NCI-H1048 (cell line): ENCODE measurements around the gene MS4A3.
"Not testable (repeated sequence)": the region's sequence is repeated elsewhere in the genome, so short reads cannot be mapped to it uniquely, and the experiment has no call there.

Experiments
- DNase-seq: peaks from one replicate; lab custom pipeline; 2025; lab: John Stamatoyannopoulos, UW

MS4A3 gene, protein sequence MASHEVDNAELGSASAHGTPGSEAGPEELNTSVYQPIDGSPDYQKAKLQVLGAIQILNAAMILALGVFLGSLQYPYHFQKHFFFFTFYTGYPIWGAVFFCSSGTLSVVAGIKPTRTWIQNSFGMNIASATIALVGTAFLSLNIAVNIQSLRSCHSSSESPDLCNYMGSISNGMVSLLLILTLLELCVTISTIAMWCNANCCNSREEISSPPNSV

DNA sequence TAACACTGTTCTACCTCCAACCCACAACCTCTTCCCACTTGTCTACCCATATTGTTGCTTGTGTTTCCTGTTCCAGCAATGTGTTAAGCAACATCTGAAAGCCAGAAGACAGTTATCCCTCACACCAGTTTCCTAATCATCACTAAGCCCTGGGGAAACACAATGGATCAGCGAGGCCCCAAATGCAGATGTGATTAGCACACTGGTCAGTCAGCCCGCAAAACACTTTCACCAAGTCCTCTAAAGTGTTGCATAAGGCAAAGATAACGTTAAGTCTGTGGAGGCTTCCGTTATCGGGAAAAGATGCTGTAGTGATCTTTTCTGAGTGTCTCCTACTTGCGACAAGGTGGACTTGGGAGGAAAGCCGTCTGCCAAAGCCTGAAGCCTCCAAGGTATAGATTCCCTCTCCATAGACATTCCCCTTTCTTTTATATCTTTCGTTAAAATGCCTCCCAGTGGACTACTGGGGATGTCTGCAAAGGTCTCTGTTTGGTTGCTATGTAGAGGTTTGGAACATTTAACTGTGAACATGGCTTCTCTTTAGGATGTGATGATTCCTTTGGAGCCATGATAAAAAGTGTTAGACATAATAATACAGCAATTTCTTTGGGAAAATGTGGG, at the start of gene MS4A3:
Gene MS4A3, plus strand, starts transcription at position 317 of the 621 bp plus-strand sequence. CDS start 4,496 bp downstream, outside the sequence.
- no peak for DNase-seq

DNA sequence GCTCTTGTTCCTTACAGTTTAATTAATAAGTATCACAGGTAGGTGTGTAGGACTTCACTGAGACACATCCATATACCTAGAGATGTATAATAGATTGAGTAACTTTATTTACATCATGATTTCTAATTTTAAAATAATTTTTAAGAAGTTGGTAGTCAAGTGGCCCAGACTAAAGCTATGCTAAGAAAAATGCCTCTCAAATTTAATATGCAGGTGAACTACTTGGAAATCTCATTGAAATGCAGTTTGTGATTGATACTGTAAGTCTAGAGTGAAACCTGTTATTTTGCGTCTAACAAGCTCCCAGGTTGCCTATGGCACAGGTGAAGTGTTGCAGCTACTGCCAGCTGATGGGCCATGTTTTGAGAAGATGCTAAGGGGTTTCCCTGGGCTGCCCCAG, 39.6 kb upstream of the MS4A3 start, which contains the start of gene OOSP4B:
Gene OOSP4B, plus strand, starts transcription at position 301 of the 400 bp plus-strand sequence.
- no peak for DNase-seq

DNA sequence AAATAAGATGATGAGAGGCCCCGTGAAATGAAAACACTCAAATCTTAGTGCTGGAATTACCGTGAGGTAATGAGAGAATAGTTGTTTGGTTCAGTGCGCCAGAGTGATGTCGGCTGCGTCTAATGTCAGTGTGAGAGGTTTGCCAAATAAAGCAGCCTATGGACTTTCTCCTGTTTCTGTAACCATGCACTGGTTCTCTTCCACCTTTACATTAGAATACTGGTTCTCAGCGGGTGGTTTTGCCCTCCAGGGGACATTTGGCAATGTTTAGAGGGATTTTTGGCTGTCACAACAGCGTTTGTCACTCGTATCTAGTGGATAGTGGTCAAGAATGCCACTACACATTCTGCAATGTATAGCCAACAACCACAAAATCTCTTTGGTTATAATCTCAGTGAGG, 38.4 kb upstream of the MS4A3 start:
- DNase-seq: no peak

DNA sequence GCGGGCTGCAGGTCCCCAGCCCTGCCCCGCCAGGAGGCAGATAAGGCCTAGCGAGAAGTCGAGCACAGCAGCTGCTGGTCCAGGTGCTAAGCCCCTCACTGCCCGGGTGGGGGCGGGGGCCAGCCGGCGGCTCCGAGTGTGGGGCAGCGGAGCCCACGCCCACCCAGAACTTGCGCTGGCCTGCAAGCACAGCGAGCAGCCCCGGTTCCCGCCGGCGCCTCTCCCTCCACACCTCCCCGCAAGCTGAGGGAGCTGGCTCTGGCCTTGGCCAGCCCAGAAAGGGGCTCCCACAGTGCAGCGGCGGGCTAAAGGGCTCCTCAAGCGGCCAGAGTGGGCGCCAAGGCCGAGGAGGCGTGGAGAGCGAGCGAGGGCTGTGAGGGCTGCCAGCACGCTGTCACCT, 36.1 kb upstream of the MS4A3 start:
- DNase-seq: not testable (repeated sequence)

DNA sequence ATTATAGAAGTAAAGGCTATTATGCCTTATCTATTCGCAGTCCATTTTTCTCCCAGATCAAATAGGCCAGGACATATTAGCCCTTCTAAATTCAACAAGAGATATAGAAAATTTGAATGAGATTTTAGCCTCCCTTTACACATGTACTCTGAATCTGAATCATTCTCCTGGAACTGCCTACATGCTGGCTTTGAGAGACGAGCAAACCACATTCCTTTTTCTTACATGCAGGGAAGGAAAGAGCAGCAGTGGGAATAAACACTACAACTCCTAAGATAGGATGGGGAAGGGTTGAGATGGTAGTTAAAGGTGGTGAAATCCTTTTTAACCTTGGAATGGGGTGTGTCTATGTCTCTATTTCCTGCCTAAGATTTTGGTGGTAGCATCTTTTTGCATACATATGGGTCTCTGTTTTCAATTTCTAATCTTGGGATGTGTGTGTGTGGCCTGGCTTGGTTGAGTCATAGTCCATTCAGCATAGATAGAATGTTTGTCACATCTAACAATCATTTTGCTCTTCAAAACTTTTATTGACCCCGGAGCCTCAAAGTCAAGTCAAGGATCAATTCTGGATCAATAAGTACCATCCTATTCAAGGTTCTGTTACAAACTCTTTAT, 27.3 kb upstream of the MS4A3 start:
- DNase-seq: no peak

DNA sequence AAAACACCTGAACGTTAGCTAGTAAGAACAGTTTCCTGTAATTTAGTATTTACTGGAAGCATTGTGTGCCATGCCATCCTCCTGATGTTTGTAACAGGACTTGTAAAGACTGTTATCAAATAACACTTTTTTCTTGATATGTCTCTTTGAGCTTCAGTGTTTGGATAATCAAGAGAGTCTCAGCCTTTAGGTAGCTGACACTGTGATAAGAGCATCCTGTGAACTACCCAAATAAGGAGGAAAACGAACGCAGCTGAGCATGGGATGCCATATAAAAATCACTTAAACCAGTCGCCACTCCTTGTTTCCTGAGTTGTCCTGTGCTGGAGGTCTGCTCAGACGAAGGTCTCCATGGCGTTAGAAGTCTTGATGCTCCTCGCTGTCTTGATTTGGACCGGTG, 16.4 kb upstream of the MS4A3 start, which contains the start of gene OOSP2:
Gene OOSP2, plus strand, starts transcription at position 301 of the 400 bp plus-strand sequence. Its CDS starts 51 bp downstream, at position 352.
- no peak for DNase-seq

DNA sequence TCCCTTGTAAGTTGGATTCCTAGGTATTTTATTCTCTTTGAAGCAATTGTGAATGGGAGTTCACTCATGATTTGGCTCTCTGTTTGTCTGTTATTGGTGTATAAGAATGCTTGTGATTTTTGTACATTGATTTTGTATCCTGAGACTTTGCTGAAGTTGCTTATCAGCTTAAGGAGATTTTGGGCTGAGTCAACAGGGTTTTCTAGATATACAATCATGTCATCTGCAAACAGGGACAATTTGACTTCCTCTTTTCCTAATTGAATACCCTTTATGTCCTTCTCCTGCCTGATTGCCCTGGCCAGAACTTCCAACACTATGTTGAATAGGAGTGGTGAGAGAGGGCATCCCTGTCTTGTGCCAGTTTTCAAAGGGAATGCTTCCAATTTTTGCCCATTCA, 6.0 kb upstream of the MS4A3 start:
- not testable (repeated sequence) for DNase-seq

DNA sequence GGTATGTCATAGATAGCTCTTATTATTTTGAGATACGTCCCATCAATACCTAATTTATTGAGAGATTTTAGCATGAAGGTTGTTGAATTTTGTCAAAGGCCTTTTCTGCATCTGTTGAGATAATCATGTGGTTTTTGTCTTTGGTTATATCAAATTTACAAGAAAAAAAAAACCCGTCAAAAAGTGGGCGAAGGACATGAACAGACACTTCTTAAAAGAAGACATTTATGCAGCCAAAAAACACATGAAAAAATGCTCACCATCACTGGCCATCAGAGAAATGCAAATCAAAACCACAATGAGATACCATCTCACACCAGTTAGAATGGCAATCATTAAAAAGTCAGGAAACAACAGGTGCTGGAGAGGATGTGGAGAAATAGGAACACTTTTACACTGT, 5.6 kb upstream of the MS4A3 start:
- DNase-seq: not testable (repeated sequence)

DNA sequence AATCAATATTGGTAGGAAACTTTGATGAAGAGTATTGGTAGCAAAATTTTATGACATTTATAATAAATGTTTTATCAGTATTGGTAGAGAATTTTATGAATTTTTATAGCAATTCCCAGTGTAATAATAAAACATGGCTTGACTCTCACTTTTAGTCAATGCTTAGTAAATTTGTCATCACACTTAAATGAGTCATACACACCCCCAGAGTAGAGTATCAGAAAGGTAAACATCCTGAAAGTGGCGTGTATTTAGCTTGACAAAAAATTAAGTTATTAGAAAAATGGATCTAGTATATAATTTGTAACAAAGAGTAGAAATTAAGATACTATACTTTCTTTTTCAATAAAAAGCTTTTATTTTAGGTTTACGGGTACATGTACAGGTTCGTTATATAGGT, 2.6 kb downstream of the MS4A3 start:
- DNase-seq: no peak

DNA sequence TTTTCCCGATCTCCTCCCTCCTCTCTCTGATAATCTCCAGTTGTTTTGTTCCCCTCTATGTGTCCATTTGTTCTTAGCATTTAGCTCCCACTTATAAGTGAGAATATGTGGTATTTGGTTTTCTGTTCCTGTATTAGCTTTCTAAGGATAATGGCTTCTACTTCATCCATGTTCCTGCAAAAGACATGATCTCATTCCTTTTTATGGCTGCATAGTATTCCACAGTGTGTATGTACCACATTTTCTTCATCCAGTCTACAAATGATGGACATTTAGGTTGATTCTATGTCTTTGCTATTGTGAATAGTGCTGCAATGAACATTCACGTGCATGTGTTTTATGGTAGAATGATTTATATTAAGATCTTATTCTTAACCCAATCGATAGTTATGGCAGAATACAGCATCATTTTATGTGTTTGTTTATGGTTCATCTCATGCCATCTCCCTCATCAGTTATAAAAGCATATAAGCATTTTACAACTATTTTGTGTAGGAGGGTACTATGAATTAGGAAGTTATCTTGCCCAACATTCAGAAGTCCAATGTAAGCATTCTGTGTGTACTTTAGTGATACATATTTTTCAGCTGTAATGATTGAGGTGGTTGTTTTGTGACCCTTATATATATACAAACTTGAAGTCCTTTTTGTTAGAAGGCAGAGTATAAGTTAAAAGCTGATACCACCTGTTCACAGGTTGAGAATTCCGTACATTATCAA, 3.2 kb downstream of the MS4A3 start:
- DNase-seq: no peak

DNA sequence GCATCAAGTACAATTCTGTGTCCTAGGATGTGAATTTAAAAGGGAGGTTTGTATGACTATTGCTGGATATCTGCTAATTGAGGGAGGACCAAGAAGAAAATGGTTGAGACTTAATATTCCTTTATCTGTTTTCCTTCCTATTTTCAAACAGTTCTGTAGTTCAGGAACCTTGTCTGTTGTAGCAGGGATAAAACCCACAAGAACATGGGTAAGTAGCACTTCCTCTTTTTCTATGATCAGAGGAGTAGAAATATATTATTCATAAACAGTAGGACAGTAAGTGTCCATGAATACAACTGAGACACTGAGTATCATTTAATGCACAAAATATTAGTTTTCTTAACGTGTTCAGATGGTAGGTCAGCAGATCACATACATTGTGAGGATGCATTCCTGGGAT, 7.6 kb downstream of the MS4A3 start:
- DNase-seq: no peak

DNA sequence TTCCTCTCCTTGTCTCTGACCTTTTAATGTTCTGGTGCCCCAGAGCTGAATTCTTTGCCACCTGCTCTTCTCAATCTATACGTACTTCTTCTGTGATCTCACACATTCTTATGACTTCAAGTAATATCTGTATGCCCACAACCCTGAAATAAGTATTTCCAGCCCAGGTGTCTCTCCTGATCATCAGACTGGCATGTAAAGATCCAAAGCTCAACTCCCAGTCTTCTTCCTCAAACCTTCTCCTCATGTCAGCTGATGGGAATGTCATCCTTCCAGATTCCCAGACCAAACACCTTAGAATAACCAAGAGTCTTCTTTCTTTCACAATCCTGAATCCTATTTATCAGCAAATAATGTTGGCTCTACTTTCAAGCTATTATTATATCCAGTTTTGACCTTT, 9.3 kb downstream of the MS4A3 start:
- DNase-seq: no peak

DNA sequence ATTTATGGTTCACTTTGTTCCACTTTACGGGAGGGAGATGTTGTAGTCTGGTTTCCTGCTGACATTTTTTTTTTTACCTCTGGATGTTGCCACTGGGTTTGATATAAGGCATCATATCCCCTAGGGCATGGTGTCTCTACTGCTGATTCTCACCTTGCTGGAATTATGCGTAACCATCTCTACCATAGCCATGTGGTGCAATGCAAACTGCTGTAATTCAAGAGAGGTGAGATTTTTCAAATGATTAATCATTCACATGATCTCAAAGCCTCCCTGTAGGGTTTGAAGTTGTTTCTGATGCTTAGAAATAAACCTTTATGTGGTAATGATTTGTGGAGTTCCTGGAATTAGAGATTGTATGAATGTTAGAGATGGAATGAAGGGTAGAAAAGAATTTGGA, 13.0 kb downstream of the MS4A3 start:
- DNase-seq: no peak

DNA sequence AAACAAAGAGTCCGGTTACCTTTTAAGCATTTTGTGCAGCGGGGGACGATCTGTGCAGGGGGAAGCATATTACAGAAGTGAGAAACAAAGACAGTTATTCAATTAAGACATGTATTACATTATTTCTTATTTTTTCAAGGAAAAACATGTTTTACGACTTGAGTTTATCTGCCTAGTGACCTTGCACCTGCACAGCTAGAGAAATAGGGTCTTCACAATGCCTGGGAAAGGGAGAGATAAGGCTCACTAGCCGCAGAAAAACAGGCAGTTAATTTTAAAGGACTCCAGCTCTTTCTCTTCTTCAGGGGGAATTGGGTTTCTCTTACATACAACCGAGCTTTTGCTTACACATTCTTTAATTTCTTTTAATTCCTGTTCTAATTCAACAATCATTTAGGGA, 15.2 kb downstream of the MS4A3 start:
- not testable (repeated sequence) for DNase-seq

DNA sequence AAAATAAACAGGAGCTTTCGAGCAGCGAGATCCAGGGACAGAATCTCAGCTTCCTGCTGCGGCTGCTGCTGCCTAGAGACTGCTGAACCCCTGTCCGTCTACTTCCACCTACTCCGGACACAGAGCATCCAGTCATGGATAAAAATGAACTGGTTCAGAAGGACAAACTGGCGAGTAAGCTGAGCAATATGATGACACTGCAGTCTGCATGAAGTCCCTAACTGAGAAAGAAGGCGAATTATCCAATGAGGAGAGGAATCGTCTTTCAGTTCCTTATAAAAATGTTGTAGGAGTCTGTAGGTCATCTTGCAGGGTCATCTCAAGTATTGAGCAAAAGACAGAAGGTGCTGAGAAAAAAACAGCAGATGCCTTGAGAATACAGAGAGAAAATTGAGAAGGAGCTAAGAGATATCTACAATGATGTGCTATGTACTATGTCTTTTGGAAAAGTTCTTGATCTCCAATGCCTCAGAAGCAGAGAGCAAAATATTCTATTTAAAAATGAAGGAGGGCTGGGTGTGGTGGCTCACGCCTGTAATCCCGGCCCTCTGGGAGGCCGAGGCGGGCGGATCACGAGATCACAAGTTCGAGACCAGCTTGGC, 20.9 kb downstream of the MS4A3 start:
- DNase-seq: no peak

DNA sequence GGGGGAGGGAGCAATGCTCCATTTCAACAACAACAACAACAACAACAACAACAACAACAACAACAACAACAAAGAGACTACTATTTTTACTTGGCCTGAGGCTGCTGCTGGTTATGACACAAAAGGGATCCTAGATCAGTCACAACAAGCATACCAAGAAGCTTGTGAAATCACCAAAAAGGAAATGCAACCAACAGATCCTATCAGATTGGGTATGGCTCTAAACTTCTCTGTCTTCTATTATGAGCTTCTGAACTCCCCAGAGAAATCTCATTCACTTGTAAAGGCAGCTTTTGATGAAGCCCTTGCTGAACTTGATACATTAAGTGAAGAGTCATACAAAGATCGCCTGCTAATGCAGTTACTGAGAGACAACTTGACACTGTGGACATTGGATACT, 21.5 kb downstream of the MS4A3 start:
- no peak for DNase-seq

DNA sequence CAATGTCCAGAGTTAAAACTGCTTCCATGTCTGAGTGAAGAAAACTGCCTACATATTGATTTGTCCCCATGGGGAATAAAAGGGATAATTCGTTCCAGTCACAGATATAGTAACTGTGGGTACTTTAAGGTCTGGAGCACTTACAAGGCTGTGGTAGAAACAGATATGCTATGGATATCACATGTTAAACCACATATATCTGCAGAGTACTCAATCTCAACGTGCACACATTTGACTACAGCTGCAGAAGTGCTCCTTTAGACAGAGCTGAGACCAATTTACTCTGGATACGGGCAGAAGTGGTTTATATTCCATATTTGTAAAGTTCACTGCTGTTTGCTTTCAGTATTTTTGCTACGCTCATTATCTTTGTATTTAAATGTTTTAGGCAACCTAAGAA, 22.3 kb downstream of the MS4A3 start:
- DNase-seq: no peak

DNA sequence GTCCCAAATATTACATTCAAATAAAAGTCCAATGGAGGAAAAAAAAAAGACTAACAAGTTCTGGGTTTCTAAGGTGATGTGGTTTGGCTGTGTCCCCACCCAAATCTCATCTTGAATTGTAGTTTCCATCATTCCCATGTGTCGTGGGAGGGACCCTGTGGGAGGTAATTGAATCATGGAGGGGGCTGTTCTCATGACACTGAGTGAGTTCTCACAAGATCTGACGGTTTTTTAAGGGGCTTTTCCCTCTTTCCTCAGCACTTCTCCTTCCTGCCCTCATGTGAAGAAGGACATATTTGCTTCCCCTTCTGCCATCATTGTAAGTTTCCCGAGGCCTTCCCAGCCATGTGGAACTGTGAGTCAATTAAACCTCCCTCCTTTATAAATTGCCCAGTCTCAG, 24.1 kb downstream of the MS4A3 start:
- no peak for DNase-seq

DNA sequence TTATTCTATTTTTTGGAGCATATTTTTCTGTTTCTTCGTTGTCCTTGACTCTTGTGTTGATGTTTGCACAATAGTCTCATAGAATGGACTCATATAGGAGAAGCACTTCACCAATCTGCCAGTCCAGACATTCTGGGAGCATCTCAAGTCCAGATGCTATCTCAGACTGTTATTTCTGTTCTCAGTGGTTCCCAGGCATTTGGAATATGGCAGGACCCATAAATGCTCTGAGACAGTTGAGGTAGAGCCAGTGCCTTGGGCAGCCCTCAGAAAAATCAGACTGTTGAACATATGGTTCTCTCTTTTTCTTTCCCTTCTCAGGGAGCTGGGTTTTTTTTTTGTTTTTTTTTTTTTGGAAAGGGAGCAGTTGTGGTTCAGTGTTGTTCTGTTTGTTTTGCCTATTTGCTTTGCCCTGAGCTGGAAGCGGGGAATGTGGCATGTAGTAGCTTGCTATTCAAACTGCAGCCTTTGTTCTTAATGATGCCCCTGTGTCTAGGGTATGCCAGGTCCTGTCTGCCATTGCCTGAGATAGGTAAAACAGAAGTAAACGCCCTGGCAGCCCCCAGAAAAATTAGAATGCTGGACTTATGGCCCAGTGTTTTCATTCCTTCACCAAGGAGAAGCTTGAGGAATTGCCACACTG, 28.3 kb downstream of the MS4A3 start:
- DNase-seq: no peak

DNA sequence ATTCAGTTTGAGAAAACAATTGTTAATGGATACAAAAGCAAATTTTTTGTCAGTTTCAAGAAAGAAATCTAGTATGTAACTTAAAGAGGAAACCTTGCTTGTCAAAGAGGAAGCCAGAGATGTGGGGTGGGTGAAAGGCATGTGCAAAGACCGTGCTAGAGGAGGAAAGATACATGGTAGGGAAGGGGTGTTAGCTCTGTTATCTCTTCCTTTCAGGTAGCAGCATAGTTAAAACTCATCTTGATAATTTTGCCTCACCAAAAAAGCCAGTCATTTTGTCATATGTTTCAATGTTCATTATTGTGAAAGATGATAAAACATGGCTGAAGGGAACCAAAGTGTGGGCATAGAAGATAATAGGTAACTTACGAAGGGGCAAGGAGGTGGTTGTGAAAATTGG, 29.4 kb downstream of the MS4A3 start:
- DNase-seq: no peak

DNA sequence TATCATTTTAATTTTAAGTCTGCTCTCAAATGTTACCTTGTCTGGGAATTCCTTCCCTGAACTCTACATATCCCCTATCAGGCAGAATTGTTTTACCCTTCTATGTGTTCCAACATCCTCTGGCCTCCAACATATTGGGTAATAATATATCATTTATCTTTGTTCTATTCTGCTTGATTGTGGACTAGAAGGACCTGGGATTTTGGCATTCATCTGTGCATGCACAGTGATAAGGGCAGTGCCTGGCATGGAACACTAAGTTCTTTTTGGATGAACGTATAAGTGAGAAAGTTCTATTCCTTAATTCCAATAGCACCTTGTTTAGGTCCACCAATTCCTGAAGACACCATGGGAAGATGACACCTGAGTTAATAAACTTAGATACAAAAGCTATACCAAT, 30.8 kb downstream of the MS4A3 start:
- no peak for DNase-seq

DNA sequence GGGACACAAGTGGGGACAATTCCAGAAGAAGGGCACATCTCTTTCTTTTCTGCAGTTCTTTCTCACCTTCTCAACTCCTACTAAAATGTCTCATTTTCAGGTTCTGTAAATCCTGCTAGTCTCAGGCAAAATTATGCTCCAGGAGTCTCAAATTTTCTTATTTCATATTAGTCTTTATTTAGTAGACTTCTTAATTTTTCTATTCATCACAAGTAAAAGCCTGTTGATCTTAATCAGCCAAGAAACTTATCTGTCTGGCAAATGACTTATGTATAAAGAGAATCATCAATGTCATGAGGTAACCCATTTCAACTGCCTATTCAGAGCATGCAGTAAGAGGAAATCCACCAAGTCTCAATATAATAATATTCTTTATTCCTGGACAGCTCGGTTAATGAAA, 31.9 kb downstream of the MS4A3 start, which contains the start of gene MS4A2:
Gene MS4A2, plus strand, starts transcription at position 301 of the 400 bp plus-strand sequence. CDS start 102 bp downstream, outside the sequence.
- DNase-seq: no peak
